GM21390 (cell line): ENCODE data around the gene FRAT2.
A peak's percentile ranks its signal among the peaks of the same experiment; 100 is the strongest.

Source experiments
- ATAC-seq: cut with Tn5 transposase; IDR thresholded peaks from one replicate; pipeline ENCODE4 v1.9.1; 2021; ENCODE audit not compliant: unreplicated experiment

Gene FRAT2

DNA sequence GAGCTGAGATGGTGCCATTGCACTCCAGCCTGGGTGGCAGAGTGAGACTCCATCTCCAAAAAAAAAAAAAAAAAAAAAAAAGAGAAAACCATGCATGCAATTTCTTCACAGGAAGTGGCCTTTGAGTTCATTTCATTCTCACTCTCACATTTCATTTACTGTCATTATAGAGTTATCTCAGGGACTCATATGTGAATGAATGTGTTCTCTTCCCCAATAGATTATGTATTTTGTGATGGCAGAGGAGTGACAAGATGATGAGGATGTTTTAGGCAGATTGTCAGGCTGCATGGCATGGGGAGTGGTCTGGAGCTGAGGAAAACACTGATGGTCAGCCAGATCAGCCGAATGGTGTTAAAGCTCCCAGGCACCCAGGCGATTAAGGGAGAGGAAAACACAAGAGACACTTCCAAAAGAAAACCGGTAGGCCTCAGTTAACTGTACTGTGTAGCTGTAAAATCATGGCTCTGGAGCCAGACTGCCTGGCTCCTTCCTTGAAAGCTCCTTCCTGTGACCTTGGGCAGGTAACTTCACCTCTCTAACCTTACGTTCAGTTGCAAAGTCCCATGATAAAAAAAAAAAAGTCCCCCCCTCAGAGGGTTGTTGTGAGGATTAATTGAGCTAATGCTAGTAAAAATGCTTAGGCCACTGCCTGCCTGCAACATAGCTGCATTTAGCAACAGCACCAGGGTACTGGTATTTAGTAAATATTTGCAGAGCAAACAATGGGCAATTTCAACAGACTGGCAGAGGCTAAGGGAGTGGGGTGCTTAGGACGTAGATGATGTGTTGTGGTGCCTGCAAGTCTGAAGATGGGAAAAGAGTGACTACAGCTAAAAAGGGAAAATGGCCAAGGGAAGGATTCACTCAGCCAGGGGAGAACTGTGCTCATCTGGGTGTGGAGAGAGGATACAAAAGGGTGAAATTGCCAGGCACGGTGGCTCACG, 6.9 kb downstream of the FRAT2 start:
- ATAC-seq = no peak

DNA sequence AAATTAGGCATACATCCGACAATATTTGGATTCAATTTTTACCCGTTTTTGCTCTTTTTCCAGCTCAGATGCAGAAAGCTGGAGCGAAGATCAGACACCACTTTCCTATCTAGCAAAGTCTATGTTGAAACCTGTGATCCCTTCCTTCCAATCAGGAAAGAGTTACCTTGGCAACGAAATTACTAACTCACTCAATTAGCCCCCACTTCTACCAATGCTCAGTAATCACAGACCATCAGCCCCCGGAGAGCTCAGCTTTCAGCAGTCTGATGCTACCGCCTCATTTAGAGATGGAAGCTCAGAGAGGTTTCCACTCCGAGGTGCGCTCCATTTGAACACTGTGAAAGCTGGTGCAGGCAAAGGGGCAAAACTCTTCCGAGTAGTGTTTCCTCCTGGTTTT, 8.8 kb downstream of the FRAT2 start:
- no peak for ATAC-seq

DNA sequence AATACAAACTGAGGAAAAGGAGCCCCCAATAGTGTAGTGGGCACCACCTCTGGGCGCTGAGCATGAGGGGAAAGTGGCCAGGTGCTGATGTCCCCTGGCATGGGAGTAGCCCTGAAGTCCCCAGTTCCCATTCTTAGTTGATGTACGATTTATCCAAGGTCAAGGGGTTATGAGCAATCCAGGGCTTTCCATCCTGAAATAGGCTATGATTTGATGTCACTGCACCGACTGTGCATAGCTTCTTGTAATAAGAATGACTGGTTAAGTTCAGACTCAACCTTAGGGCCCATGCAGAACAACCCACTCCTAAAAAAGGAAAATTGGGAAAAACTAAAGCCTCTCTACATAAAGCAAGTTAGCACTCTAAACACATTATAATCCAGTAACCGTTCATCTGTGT, 11.0 kb downstream of the FRAT2 start:
- ATAC-seq = no peak

DNA sequence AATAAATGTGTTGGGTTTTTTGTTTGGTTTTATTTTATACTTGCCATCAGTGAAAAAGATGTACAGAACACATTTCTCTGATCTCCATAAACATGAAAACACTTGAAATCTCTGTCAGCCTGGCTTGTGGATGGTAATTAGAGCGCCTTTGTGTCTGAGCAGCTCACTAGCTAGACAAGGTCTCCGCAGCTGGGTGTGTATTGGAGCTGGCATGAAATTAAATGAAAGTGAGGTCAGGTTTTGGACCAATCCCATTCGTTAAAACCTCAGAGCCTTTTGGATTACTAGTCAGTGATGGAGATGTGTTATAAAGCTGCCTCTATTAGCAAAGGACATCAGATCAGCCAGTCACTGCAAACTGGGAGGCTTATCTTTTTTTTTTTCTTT, 12.7 kb downstream of the FRAT2 start:
- ATAC-seq = no peak

DNA sequence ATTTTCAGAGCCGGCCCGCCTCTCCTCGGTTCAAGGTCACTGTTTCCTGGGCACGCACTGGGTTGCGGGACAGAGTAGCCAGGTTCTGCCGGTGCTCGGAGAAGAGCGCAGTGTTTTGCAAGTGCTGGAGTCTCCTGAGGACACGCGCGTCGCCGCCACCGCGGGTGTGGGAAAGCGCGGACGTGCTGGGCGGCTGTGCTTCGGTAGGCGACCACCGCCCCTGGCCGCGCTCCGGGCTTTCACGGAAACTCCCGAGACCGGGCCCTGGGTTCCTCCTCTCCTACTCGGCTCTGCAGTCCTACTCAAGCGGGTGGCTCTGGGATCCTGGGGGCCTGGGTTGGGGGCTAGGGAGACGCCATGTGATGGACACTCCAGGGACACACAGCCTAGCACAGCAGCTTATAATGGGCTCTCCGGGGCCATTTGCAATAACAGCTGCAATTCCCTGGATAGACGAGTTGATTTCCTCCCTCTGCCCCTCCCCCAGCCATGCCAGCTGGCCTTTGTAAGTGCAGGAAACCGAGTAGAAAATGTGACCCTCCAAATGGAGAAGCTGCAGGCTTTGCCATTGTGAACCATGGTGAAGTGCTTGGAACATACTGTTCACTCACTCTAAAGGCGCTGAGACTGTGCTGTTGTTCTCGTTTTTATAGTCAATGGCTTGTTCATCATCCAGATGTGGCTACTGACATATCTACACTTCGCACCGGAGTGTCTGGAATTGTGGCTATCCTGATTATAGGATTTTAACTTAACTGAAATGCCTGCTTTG, 13.3 kb downstream of the FRAT2 start:
- no peak for ATAC-seq

DNA sequence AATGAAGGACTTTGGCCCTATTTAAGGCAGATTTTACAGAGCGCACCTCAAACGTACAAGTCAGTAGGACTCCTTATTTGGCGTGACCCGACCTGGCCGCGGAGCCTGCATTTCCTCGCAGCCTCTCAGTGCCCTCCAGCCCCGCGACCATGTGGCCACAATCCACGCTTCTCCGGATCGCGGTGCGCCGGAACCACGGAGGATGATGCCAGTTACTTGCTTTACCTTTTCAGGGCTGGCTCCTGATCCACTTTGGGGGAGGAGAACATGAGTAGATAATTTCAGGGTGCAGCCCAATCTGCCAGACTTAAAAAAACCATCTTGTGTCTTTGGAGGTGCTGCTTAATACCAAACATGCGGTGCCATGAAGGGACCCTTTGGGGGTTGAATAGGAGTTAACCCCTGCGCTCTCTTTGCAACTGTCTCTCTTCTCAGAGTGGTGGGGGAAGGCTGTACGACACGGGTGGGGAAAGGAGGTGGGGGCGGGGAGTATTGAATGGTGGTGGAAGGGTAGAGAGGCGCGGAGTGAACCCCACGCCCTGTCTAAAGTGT, 14.0 kb downstream of the FRAT2 start:
- ATAC-seq = no peak

DNA sequence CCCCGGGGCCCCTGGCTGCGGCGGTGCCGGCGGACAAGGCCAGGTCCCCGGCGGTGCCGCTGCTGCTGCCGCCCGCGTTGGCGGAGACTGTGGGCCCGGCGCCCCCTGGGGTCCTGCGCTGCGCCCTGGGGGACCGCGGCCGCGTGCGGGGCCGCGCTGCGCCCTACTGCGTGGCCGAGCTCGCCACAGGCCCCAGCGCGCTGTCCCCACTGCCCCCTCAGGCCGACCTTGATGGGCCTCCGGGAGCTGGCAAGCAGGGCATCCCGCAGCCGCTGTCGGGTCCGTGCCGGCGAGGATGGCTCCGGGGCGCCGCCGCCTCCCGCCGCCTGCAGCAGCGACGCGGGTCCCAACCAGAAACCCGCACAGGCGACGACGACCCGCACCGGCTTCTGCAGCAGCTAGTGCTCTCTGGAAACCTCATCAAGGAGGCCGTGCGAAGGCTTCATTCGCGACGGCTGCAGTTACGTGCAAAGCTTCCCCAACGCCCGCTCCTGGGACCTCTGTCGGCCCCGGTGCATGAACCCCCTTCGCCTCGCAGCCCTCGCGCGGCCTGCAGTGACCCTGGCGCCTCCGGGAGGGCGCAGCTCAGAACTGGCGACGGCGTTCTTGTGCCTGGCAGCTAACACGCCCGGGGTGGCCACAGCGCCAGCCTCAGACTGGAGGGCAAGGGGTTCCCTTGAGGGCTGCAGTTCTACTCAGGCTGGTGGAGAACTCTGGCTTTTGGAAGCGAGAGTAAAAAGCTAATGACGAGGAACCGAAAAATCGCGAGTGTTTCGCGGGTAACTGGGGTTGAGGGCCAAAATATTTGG, 14.7 kb downstream of the FRAT2 start:
- ATAC-seq = peak; percentile 20

DNA sequence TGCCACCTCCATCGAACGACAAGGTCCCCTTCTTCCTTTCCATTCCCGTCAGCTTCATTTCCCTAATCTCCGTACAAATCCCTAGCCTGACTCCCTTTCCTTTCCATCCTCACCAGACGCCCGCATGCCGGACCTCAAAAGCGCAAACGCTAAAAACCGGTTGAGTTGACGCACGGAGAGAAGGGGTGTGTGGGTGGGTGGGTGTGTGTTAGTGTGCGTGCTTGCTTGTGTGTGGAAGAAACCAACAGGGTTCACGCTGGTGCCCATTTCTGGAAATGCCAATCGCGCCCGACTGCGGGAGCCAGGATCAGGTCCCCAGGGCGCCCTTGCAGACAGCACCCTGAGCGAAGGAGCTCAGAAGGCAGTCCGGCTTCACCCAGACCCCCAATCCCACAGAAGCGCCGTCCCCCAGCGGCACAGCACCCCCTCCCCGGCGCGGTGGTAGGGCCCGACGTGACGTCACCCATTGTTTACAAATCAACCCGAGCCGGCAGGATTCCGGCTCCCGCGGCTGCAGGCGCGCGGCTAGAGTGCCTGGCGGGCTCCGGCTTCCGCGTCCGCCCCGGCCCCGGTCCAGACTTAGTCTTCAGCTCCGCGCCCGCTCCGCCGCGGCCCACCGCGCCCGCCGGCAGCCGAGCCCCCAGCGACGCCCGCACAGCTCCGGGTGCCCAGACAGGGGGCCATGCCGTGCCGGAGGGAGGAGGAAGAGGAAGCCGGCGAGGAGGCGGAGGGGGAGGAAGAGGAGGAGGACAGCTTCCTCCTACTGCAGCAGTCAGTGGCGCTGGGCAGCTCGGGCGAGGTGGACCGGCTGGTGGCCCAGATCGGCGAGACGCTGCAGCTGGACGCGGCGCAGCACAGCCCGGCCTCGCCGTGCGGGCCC, 15.5 kb downstream of the FRAT2 start, which contains the start of gene FRAT1:
FRAT1 (plus strand) TSS at position 500 of the 880 bp plus-strand sequence; CDS start at position 683, 183 bp downstream.
- peak; percentile 76 for ATAC-seq

DNA sequence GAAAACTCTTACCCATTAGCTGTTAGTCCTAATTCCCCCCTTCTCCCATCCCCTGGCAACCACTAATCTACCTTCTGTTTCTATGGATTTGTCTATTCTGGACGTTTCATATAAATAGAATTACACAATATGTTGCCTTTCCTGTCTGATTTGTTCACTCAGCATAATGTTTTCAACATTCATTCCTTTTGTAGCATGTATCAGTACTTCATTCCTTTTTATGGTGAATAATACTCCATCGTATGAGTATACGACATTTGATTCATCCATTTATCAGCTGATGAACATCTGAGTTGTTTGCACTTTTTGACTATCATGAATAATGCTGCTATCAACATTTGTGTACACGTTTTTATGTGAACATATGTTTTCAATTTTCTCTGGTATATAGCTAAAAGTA, 19.9 kb downstream of the FRAT2 start:
- ATAC-seq = no peak

DNA sequence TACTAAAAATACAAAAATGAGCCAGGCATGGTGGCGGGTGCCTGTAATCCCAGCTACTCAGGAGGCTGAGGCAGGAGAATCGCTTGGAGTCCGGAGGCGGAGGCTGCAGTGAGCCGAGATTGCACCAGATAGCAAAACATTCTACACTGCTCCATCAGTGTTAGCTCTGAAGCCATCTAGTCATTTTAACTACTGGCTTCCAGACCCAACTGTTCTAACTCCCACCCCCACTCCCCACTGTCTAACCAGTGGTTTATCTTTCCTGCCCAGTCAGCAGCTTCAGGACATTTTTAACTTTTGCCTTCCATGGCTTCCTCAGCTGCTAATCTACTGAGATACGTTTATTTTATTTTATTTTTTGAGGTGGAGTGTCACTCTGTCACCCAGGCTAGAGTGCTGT, 21.6 kb downstream of the FRAT2 start:
- no peak for ATAC-seq

DNA sequence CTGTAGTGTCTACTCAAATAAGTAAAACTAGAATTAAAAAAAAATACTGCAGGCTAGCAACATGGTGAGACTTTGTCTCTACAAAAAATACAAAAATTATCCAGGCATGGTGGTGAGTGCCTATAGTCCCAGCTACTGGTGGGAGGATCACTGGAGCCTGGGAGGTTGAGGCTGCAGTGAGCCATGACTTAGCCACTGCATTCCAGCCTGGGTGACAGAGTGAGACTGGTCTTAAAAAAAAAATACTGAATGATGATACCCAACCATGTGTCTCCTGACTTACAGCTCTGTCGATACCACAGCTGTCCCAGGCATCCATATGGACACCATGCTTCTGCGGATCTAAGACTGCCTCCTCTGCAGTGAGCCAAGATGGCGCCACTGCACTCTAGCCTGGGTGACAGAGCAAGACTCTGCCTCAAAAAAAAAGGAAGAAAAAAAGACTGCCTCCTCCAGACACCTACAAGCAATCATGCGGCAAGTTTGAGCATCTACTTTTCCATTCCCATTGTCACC, 23.4 kb downstream of the FRAT2 start:
- no peak for ATAC-seq

DNA sequence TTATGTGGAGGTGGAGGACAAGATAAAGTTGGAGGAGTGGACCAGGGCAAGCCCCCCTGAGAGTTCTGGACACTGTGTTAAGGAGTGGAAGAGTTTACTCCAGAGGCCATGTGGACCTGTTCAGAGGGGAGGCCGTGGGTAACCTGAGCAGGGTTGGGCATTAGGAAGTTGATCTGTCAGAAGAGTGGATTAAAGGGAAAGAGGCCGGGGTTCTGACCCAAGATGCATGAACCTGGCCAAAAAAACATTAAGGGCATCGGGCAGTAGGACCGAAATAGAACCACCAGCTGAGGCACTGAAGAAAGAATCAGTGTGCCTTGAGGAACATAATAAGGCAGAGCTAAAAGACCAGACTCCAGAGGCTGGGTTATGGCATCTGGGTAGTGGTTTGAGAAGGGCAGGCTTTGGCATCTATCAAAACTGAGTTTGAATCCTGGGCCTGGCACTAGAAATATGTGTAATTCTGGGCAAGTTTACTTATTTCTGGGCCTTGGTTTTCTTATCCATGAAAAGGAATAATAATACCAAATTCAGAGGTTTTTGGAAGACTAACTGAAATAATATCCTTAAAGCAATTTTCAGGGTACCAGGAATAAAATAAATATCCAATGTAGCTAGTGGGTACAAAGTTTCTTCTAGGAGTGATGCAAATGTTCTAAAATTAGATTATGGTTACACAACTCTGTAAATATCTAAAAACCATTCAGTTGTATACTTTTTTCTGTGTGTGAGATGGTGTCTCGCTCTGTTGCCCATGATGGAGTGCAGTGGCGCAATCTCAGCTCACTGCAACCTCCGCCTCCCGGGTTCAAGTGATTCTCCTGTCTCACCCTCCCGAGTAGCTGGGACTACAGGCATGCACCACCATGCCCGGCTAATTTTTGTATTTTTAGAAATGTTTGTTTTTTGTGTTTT, 26.4 kb downstream of the FRAT2 start:
- no peak for ATAC-seq

DNA sequence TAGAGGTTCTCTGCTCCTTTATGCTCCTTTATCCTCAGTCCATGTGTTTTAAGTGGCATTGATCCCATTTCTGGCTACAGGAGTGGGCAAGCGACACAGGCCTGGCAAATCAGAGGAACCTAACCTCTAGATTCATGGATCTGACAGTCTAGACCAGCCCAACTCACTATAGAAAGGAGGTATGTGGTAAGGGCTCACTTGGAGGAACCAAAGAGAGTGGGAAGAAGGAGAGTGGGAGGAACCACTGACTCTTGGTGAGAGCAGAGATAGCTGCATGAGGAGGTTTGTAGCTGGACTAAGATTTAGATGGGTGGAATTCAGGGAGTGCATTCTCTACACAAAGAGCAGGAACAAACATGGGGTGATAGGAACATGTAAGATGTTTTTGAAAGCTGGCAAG, 27.1 kb downstream of the FRAT2 start:
- ATAC-seq = no peak

DNA sequence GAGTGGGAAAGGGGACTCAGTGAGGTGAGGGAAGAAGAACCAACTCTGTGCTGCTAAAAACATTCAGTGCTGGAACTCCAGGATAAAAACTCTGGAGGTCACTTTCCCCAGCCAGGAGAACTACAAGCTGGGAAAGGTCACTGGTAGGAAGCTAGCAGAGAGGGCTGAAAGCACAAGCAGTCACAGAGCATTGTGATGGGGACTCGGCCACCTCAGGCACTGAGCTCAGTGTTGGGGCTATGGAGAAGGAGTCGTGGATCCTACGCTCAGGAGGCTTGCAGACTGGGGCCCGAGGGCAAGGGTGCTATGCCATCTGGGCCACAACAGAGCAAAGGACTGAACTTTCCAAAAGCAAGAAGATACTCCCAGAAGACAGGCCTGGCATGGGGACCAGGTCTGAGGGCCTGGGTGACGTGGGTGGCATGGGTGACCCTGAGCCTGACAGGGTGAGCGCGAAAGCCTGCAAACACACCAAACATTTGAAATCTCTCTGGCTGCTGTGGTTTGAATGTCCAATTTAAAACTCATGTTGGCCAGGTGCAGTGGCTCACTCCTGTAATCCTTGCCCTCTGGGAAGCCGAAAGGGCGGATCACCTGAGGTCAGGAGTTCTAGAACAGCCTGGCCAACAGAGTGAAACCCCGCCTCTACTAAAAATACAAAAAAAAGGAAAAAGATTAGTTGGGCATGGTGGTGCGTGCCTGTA, 32.3 kb downstream of the FRAT2 start:
- no peak for ATAC-seq

DNA sequence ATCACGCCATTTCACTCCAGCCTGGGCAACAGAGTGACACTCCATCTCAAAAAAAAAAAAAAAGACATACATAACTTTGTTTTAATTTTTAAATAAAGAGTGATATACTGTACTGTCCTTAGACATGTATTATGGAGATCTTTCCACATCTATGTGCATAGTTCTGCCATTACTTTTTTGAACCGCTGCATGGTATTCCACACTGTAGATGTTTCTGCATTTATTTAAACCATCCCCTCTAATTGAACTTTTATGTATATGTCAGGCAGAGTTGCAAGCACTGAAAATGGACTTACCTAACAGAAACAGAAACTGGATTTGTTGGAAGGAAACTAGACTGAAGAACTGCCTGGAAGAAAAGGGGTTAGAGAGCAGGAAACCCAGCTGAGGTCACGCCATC, 33.5 kb downstream of the FRAT2 start:
- no peak for ATAC-seq

DNA sequence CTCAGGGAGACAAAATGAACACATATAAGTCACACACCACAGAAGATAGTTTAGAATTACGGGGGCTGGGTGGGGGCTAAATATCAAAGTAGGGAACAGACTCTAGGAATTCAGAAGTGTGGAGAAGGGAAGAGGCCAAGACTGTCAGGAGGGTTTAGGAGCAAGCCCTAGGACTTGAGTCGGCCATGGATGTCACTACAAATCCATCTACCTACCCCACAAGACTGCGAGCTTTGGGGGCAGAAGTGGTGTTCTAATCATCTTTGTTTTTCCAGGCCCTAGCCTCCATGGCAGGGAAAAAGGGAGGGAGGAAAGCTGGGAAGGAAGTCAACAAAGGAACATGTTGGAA, 36.3 kb downstream of the FRAT2 start:
- ATAC-seq = no peak

DNA sequence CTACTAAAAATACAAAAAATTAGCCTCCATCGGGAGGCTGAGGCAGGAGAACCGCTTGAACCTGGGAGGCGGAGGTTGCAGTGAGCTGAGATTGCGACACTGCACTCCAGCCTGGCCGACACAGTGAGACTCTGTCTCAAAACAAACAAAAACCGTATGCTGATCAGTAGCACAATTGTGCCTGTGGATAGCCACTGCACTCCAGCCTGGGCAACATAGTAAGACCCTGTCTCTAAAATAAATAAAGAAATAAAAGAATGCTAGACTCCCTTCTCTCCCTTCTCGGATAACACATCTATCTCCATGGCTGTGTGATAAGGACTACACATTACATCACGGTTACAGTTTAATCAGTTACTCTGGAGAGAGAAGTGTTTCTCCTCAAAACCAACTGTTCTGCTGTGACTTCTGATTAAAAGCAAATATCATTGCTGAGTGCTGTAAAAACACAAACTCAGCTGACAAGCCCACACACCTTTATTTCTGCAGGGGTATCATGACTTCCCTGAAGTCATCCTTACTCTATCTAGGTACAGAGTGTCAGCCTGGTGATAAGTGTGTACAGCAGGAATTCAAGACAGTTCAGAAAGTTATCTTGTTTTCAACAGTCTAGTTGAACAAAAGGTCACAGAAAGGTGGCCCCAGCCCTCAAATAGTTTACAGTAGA, 36.8 kb downstream of the FRAT2 start:
- no peak for ATAC-seq

DNA sequence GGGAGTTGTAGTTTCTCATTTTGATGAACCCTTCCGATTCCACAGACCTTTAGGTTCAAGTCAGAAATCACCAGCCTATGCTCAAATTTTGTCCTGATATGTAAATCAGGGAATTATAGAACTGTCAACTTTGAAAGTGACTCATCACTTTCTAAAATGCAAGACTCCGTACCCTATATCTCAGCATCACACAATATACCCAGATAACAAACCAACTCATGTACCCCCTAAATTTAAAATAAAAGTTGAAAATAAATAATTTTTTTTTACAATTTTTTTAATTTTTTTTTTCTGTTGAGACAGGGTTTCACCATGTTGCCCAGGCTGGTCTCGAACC, 41.7 kb downstream of the FRAT2 start:
- no peak for ATAC-seq
